Stomach (tissue), 9 donors: Measurements from ENCODE around the gene PARVG. TPM values are rescaled to one million over a fixed set of nuclear protein-coding genes. Genes with fewer than 3 reads are reported as not detected.

Source experiments
- DNase-seq, 2 donors: peaks; one replicate each; pipeline versions ENCODE4 v3.0.0 to v3.0.0-alpha.2; 2013 to 2019
- H3K27ac ChIP-seq, 5 donors: fragments of 200-600 bp in 4 of 5; sonication (generic) in 4 of 5; one replicate each; pipeline ENCODE4 v1.5.1; 2013 to 2019; ENCODE audit warnings: mild to moderate bottlenecking in 1 of 5, moderate library complexity in 1 of 5
- H3K27me3 ChIP-seq, 3 donors: fragments of 200-600 bp; sonication (generic); one replicate each; pipeline ENCODE4 v1.5.1; 2017 to 2019; ENCODE audit warnings: mixed run types in 1 of 3
- H3K36me3 ChIP-seq, 4 donors: fragments of 200-600 bp; sonication (generic); 1 replicate in 3 of 4; 2 replicates in 1 of 4; pipeline ENCODE4 v1.5.1; 2016 to 2019
- H3K4me1 ChIP-seq, 4 donors: fragments of 200-600 bp; sonication (generic); one replicate each; pipeline ENCODE4 v1.5.1; 2016 to 2019
- H3K4me3 ChIP-seq, 4 donors: fragments of 200-600 bp; sonication (generic) in 3 of 4; one replicate each; pipeline ENCODE4 v1.5.1; 2016 to 2019; ENCODE audit warnings: mild to moderate bottlenecking in 1 of 4
- H3K9me3 ChIP-seq, 4 donors: fragments of 200-600 bp; sonication (generic); one replicate each; pipeline ENCODE4 v1.5.1; 2016 to 2019
- CTCF ChIP-seq, 7 experiments: fragments of 450-650 bp in 4 of 7; fragments of 200-600 bp in 3 of 7; sonication (generic) in 3 of 7; IDR thresholded peaks; one replicate each; pipeline ENCODE4 v1.5.1; 2016 to 2019; ENCODE audit warnings: antibody characterized with exemption in 7 of 7, control low read depth in 2 of 7, mild to moderate bottlenecking in 1 of 7
- EP300 ChIP-seq: sonication (generic); formaldehyde crosslinking; IDR thresholded peaks from one replicate; pipeline ENCODE4 v1.6.1; 2017; ENCODE audit warnings: antibody characterized with exemption
- POLR2A ChIP-seq, 4 donors: fragments of 450-650 bp; IDR thresholded peaks; one replicate each; pipeline ENCODE4 v1.6.1; 2016; ENCODE audit warnings: antibody characterized with exemption in 4 of 4, control low read depth in 2 of 4, mild to moderate bottlenecking in 1 of 4, moderate library complexity in 1 of 4
- POLR2AphosphoS5 ChIP-seq, 3 donors: sonication (generic); formaldehyde crosslinking; IDR thresholded peaks; one replicate each; pipeline ENCODE4 v1.6.1; 2016; ENCODE audit warnings: antibody characterized with exemption in 3 of 3
- WGBS, 5 donors: extraction: QIAGEN DNeasy Blood & Tissue Kit in 3 of 5; methylation state at CpG; one replicate each; pipeline versions ENCODE4 v1.1.5 to v1.1.7; 2013 to 2018; 5-methylcytosine and 5-hydroxymethylcytosine counted together
- intact Hi-C: fragments of 100-400 bp; cut with DNase I; formaldehyde crosslinking; loops from one replicate; pipeline ENCODE4 v1.15.1; 2023; ENCODE audit warnings: low total_unique reads
- polyA plus RNA-seq, 3 donors: library from polyadenylated mRNA; stranded (reverse); fragments of 200-250 nt; gene quantifications; one replicate each; pipeline ENCODE4 v1.2.3, GENCODE V29; 2013
- total RNA-seq, 5 donors: library from RNA; depleted of rRNA; stranded (reverse); fragments of >200 nt; gene quantifications; one replicate each; pipeline versions ENCODE4 v1.1.0 to v1.2.3, GENCODE V29; 2014 to 2016
- donor health status: healthy with polysubstance abuse.
- donor health status: Bipolar disorder and iron deficiency.
- donor health status: healthy.

The PARVG gene
- total and polyA plus RNA-seq, 8 donors, result 5.7 to 78.2 (median 16.7) TPM

GRCh38 chr22:44205516-44206329 is 25.0 kb downstream of the PARVG start:
- no peak for TF ChIP-seq POLR2A (IDR thresholded peaks at IDR 0.05)
- TF ChIP-seq EP300, result no peak
- intact Hi-C loops, result no loop called here
- peaks cover 0 to 11% (median 0%) of the 10 kb centered on the region in 4 donors for H3K36me3 ChIP-seq
- H3K27me3 ChIP-seq, result peaks cover 0 to 13% (median 0%) of the 10 kb centered on the region in 3 donors
- 87 to 91% (median 89%) methylated on average over 9 to 16 of the region's 16 CpGs for WGBS, 5 donors
- peaks cover 0 to 10% (median 9%) of the 10 kb centered on the region in 4 donors for H3K9me3 ChIP-seq
- no peak overlapping the region for H3K4me3 ChIP-seq
- no peak overlapping the region for H3K27ac ChIP-seq
- DNase-seq, result no peak
- no peaks in the 10 kb centered on the region for H3K4me1 ChIP-seq

GRCh38 chr22:44206330-44206645 is 25.6 kb downstream of the PARVG start:
- H3K4me1 ChIP-seq, result peaks cover 0 to 4% (median under 1%) of the 10 kb centered on the region in 4 donors
- H3K36me3 ChIP-seq, result peaks cover 0 to 5% (median 0%) of the 10 kb centered on the region in 4 donors
- no peak overlapping the region for H3K4me3 ChIP-seq
- no peak for DNase-seq
- TF ChIP-seq POLR2A (IDR thresholded peaks at IDR 0.05), result no peak
- TF ChIP-seq EP300, result no peak
- TF ChIP-seq POLR2AphosphoS5 (IDR thresholded peaks at IDR 0.05), result no peak
- TF ChIP-seq CTCF (IDR thresholded peaks at IDR 0.05), result no peak
- WGBS, 5 donors, result 81 to 92% (median 83%) methylated on average over 9 of the region's 9 CpGs
- peaks cover 0 to 8% (median 0%) of the 10 kb centered on the region in 3 donors for H3K27me3 ChIP-seq
- H3K27ac ChIP-seq, result no peak overlapping the region
- intact Hi-C loops, result no loop called here
- H3K9me3 ChIP-seq, result peaks cover 0 to 10% (median 9%) of the 10 kb centered on the region in 4 donors

- TF ChIP-seq EP300 (no peak), CTCF (IDR thresholded peaks at IDR 0.05) (no peak), POLR2A (IDR thresholded peaks at IDR 0.05) (no peak)
- intact Hi-C loops, result no loop called here
- H3K27me3 ChIP-seq, result peaks cover 0 to 4% (median 0%) of the 10 kb centered on the region in 3 donors
- peaks cover 0 to 10% (median 9%) of the 10 kb centered on the region in 4 donors for H3K9me3 ChIP-seq
- no peak overlapping the region for H3K4me3 ChIP-seq
- H3K4me1 ChIP-seq, result peaks cover 0 to 8% (median 2%) of the 10 kb centered on the region in 4 donors
- H3K36me3 ChIP-seq, result peaks cover 0 to 1% (median 0%) of the 10 kb centered on the region in 4 donors
- no peak overlapping the region for H3K27ac ChIP-seq
- no peak for DNase-seq
- 78 to 88% (median 81%) methylated on average over 5 to 8 of the region's 8 CpGs for WGBS, 5 donors
These were observed 26.0 kb downstream of the PARVG start for GRCh38 chr22:44206696-44207095.

- Histone ChIP-seq H3K27ac (no peak overlapping the region), H3K36me3 (no peaks in the 10 kb centered on the region), H3K4me1 (peaks cover 0 to 15% (median 9%) of the 10 kb centered on the region in 4 donors), H3K27me3 (no peaks in the 10 kb centered on the region), H3K4me3 (no peak overlapping the region), H3K9me3 (peaks cover 0 to 10% (median 9%) of the 10 kb centered on the region in 4 donors)
- no peak for DNase-seq
- intact Hi-C loops, result no loop called here
- TF ChIP-seq EP300 (no peak), POLR2A (IDR thresholded peaks at IDR 0.05) (no peak), CTCF (IDR thresholded peaks at IDR 0.05) (no peak), POLR2AphosphoS5 (IDR thresholded peaks at IDR 0.05) (no peak)
- WGBS, 5 donors, result 74 to 89% (median 81%) methylated on average over 10 to 16 of the region's 16 CpGs
These were observed 26.7 kb downstream of the PARVG start for GRCh38 chr22:44207173-44207980.
